Keratinocyte (primary cell): ENCODE results near the gene MUC5B.

Source experiments
- EZH2 ChIP-seq: IDR thresholded peaks from one replicate; pipeline ENCODE4 v1.6.1; 2012; ENCODE audit warnings: inconsistent platforms, mild to moderate bottlenecking, low read length, moderate library complexity
- TF ChIP-seq, protein P1 (sequence below), 3 experiments: IDR thresholded peaks in 1 of 3; conservative IDR thresholded peaks in 1 of 3; optimal IDR thresholded peaks in 1 of 3; 2 replicates in 2 of 3; 3 replicates in 1 of 3; pipeline versions ENCODE3 to v1.5.1; 2011; ENCODE audit warnings: low read length in 3 of 3, mild to moderate bottlenecking in 3 of 3, moderate library complexity in 2 of 3, control low read depth in 1 of 3, inconsistent platforms in 1 of 3; ENCODE audit not compliant: insufficient read depth in 2 of 3; ENCODE audit errors: extremely low read depth in 1 of 3

- TF ChIP-seq, protein P1, sequence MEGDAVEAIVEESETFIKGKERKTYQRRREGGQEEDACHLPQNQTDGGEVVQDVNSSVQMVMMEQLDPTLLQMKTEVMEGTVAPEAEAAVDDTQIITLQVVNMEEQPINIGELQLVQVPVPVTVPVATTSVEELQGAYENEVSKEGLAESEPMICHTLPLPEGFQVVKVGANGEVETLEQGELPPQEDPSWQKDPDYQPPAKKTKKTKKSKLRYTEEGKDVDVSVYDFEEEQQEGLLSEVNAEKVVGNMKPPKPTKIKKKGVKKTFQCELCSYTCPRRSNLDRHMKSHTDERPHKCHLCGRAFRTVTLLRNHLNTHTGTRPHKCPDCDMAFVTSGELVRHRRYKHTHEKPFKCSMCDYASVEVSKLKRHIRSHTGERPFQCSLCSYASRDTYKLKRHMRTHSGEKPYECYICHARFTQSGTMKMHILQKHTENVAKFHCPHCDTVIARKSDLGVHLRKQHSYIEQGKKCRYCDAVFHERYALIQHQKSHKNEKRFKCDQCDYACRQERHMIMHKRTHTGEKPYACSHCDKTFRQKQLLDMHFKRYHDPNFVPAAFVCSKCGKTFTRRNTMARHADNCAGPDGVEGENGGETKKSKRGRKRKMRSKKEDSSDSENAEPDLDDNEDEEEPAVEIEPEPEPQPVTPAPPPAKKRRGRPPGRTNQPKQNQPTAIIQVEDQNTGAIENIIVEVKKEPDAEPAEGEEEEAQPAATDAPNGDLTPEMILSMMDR (optimal IDR thresholded peaks at IDR 0.05 in 1 of 3, IDR thresholded peaks at IDR 0.05 in 1 of 3, conservative IDR thresholded peaks at IDR 0.05 in 1 of 3; ENCODE audit: extremely low read depth in 1 of 3, insufficient read depth in 2 of 3, low read length in 3 of 3): no peak
- no peak for TF ChIP-seq EZH2
Observed at GRCh38 chr11:1194977-1195681, 27.7 kb upstream of the MUC5B start.
